DOHH2 (cell line): Measurements from ENCODE around the gene NSUN6.

Experiments
- H3F3A ChIP-seq: fragments of 200-600 bp; sonication (generic), shearing (Covaris generic); 2 replicates; pipeline ENCODE4 v1.6.0; 2016; ENCODE audit warnings: antibody characterized with exemption, mild to moderate bottlenecking; ENCODE audit not compliant: control insufficient read depth, insufficient read depth
- H3K27ac ChIP-seq: fragments of 200-600 bp; sonication (generic); 2 replicates; pipeline ENCODE4 v1.5.1; 2014; ENCODE audit warnings: low read depth, mild to moderate bottlenecking, low read length, moderate library complexity
- H3K27me3 ChIP-seq: fragments of 200-600 bp; sonication (generic); 2 replicates; pipeline ENCODE4 v1.6.1; 2014; ENCODE audit warnings: mild to moderate bottlenecking, low read length, mixed read lengths; ENCODE audit not compliant: control insufficient read depth
- H3K36me3 ChIP-seq: fragments of 200-600 bp; sonication (generic); 2 replicates; pipeline ENCODE4 v1.6.1; 2014; ENCODE audit warnings: mild to moderate bottlenecking, low read length, moderate library complexity, mixed read lengths; ENCODE audit not compliant: control insufficient read depth
- H3K4me1 ChIP-seq: fragments of 200-600 bp; sonication (generic); 2 replicates; pipeline ENCODE4 v1.6.1; 2014; ENCODE audit warnings: mild to moderate bottlenecking, low read length, mixed read lengths; ENCODE audit not compliant: control insufficient read depth
- H3K4me2 ChIP-seq: fragments of 200-600 bp; sonication (generic); 2 replicates; pipeline ENCODE4 v1.6.0; 2014; ENCODE audit warnings: mild to moderate bottlenecking, low read length, moderate library complexity
- H3K4me3 ChIP-seq: fragments of 200-600 bp; sonication (generic); 2 replicates; pipeline ENCODE4 v1.5.1; 2014; ENCODE audit warnings: mild to moderate bottlenecking, low read length, mixed read lengths
- H3K79me2 ChIP-seq: fragments of 200-600 bp; sonication (generic); 2 replicates; pipeline ENCODE4 v1.6.1; 2014; ENCODE audit warnings: mild to moderate bottlenecking, low read length, mixed read lengths; ENCODE audit not compliant: control insufficient read depth
- H3K9me2 ChIP-seq: fragments of 200-600 bp; sonication (generic); replicated peaks from 2 replicates; pipeline ENCODE4 v1.6.1; 2014; ENCODE audit warnings: mild to moderate bottlenecking, low read length, mixed read lengths; ENCODE audit not compliant: control insufficient read depth
- H3K9me3 ChIP-seq: fragments of 200-600 bp; sonication (generic); 2 replicates; pipeline ENCODE4 v1.6.1; 2014; ENCODE audit warnings: antibody characterized with exemption, low read length, mixed read lengths; ENCODE audit not compliant: control insufficient read depth, insufficient read depth
- H4K20me1 ChIP-seq: fragments of 200-600 bp; sonication (generic); 2 replicates; pipeline ENCODE4 v1.6.0; 2014; ENCODE audit warnings: low read depth, mild to moderate bottlenecking, antibody characterized with exemption, low read length, moderate library complexity; ENCODE audit not compliant: control insufficient read depth, insufficient read depth
- CTCF ChIP-seq: fragments of 200-600 bp; sonication (generic); IDR thresholded peaks from one replicate; pipeline ENCODE4 v1.5.1; 2014; ENCODE audit warnings: antibody characterized with exemption, mild to moderate bottlenecking, low read depth, low read length; ENCODE audit not compliant: poor library complexity, severe bottlenecking
- EZH2phosphoT487 ChIP-seq: fragments of 200-600 bp; sonication (generic); IDR thresholded peaks from 2 replicates; pipeline ENCODE4 v1.6.1; 2017; ENCODE audit warnings: borderline replicate concordance, mild to moderate bottlenecking, antibody characterized with exemption, low read length, moderate library complexity, mixed read lengths

The NSUN6 gene

GRCh38 chr10:18528292-18528691 lies 123.1 kb downstream of the NSUN6 start:
- no peaks in the 10 kb centered on the region for H3K4me1 ChIP-seq
- H3F3A ChIP-seq, result no peaks in the 10 kb centered on the region
- no peaks in the 10 kb centered on the region for H3K36me3 ChIP-seq
- TF ChIP-seq EZH2phosphoT487 (no peak), CTCF (no peak)
- no peak overlapping the region for H3K27ac ChIP-seq
- no peak overlapping the region for H3K4me2 ChIP-seq
- H3K9me3 ChIP-seq, result no peaks in the 10 kb centered on the region
- H4K20me1 ChIP-seq, result no peaks in the 10 kb centered on the region
- H3K27me3 ChIP-seq, result no peaks in the 10 kb centered on the region
- H3K4me3 ChIP-seq, result no peak overlapping the region
- no peaks in the 10 kb centered on the region for H3K9me2 ChIP-seq
- no peaks in the 10 kb centered on the region for H3K79me2 ChIP-seq

GRCh38 chr10:18527687-18528086 lies 123.7 kb downstream of the NSUN6 start:
- H3K4me1 ChIP-seq, result no peaks in the 10 kb centered on the region

GRCh38 chr10:18523858-18524257 lies 127.5 kb downstream of the NSUN6 start:
- Histone ChIP-seq H3K27ac (no peak overlapping the region), H3K9me3 (no peaks in the 10 kb centered on the region), H4K20me1 (no peaks in the 10 kb centered on the region), H3F3A (no peaks in the 10 kb centered on the region), H3K4me2 (no peak overlapping the region), H3K27me3 (no peaks in the 10 kb centered on the region), H3K9me2 (no peaks in the 10 kb centered on the region), H3K79me2 (no peaks in the 10 kb centered on the region), H3K4me3 (no peak overlapping the region), H3K36me3 (no peaks in the 10 kb centered on the region), H3K4me1 (no peaks in the 10 kb centered on the region)
- TF ChIP-seq CTCF (no peak), EZH2phosphoT487 (no peak)

More at GRCh38 chr10:18527687-18528086, 123.7 kb downstream of the NSUN6 start:
- no peak overlapping the region for H3K4me3 ChIP-seq
- H3K4me2 ChIP-seq, result no peak overlapping the region
- H3K27ac ChIP-seq, result no peak overlapping the region
- TF ChIP-seq CTCF (no peak), EZH2phosphoT487 (no peak)
- H3K79me2 ChIP-seq, result no peaks in the 10 kb centered on the region
- H3K9me2 ChIP-seq, result no peaks in the 10 kb centered on the region
- H3K27me3 ChIP-seq, result no peaks in the 10 kb centered on the region
- no peaks in the 10 kb centered on the region for H3K36me3 ChIP-seq
- H4K20me1 ChIP-seq, result no peaks in the 10 kb centered on the region
- H3F3A ChIP-seq, result no peaks in the 10 kb centered on the region
- H3K9me3 ChIP-seq, result no peaks in the 10 kb centered on the region
